HCT116 (cell line): ENCODE data around the gene IRX6. TPM values are rescaled to one million over a fixed set of nuclear protein-coding genes. Genes with fewer than 3 reads are reported as not detected.

Experiments used
- ATAC-seq: fragments of 200-7000 bp; cut with Tn5 transposase; 2 replicates; pipeline ENCODE4 v1.9.1; 2020; ENCODE audit warnings: mild to moderate bottlenecking, moderate library complexity
- BruUV-seq: library from RNA; stranded (reverse); fragments of 400-500 nt; replicated peaks from 2 replicates; lab custom pipeline; 2021; lab: Mats Ljungman, UMichigan
- CTCF ChIA-PET: fragments of 300-600 bp; sonication (Branson Sonifier 250); formaldehyde crosslinking; loops from one replicate; lab custom pipeline; 2021; ENCODE audit warnings: antibody characterized with exemption; lab: Charles Lee
- POLR2A ChIA-PET: fragments of 300-600, 350-600 bp; sonication (Branson Sonifier 250); formaldehyde crosslinking; loops from one replicate; lab custom pipeline; 2021; ENCODE audit warnings: antibody characterized with exemption; lab: Charles Lee
- RAD21 ChIA-PET, 2 experiments: fragments of 300-600 bp; sonication (Branson Sonifier 250); formaldehyde crosslinking; loops; one replicate each; lab custom pipeline; 2023; ENCODE audit warnings: low total read pairs in 2 of 2; ENCODE audit not compliant: uncharacterized antibody in 2 of 2, unreplicated experiment in 2 of 2, low non-redundant PET in 1 of 2; lab: Charles Lee
- DNase-seq: peaks from one replicate; pipeline ENCODE4 v3.0.0-alpha.2; 2010; ENCODE audit warnings: low read depth, low spot score
- H2AFZ ChIP-seq: fragments of 200-600 bp; shearing (Covaris generic), sonication (generic); 2 replicates; pipeline ENCODE4 v1.6.1; 2017; ENCODE audit warnings: low read depth, mixed run types, mixed read lengths, antibody characterized with exemption, low read length; ENCODE audit not compliant: poor library complexity, severe bottlenecking
- H3K27ac ChIP-seq: 2 replicates; pipeline ENCODE4 v1.5.1; 2012; ENCODE audit warnings: low read depth, low read length
- H3K27me3 ChIP-seq: fragments of 200-600 bp; sonication (generic); 2 replicates; pipeline ENCODE4 v1.6.1; 2016; ENCODE audit warnings: mixed run types, low read length, mixed read lengths; ENCODE audit not compliant: insufficient read depth
- H3K36me3 ChIP-seq, 2 experiments: fragments of 200-500 bp in 1 of 2; fragments of 200-600 bp in 1 of 2; sonication (Bioruptor generic) in 1 of 2; sonication (generic) in 1 of 2; 2 replicates each; pipeline versions ENCODE4 v1.5.1 to v1.6.1; 2014 to 2016; ENCODE audit warnings: low read length in 2 of 2, inconsistent platforms in 1 of 2, mixed read lengths in 1 of 2, mixed run types in 1 of 2; ENCODE audit not compliant: insufficient read depth in 2 of 2, control insufficient read depth in 1 of 2
- H3K4me1 ChIP-seq, 2 experiments: fragments of 200-600 bp in 1 of 2; sonication (generic) in 1 of 2; 2 replicates each; pipeline versions ENCODE4 v1.5.1 to v1.6.1; 2012 to 2017; ENCODE audit warnings: low read length in 2 of 2, inconsistent platforms in 1 of 2, mild to moderate bottlenecking in 1 of 2, mixed read lengths in 1 of 2, mixed run types in 1 of 2, moderate library complexity in 1 of 2; ENCODE audit not compliant: insufficient read depth in 2 of 2, control insufficient read depth in 1 of 2
- H3K4me2 ChIP-seq: fragments of 200-600 bp; sonication (generic); 2 replicates; pipeline ENCODE4 v1.6.1; 2017; ENCODE audit warnings: mixed run types, low read length, mixed read lengths
- H3K4me3 ChIP-seq, 2 experiments: fragments of 200-600 bp in 1 of 2; sonication (generic) in 1 of 2; replicated peaks in 1 of 2; 2 replicates each; pipeline ENCODE4 v1.5.1; 2011 to 2016; ENCODE audit warnings: low read length in 2 of 2, control low read depth in 1 of 2, low read depth in 1 of 2, mild to moderate bottlenecking in 1 of 2, mixed read lengths in 1 of 2, mixed run types in 1 of 2
- H3K79me2 ChIP-seq: fragments of 200-600 bp; sonication (generic); 2 replicates; pipeline ENCODE4 v1.6.1; 2017; ENCODE audit warnings: mild to moderate bottlenecking, mixed run types, low read length, moderate library complexity, mixed read lengths; ENCODE audit not compliant: insufficient read depth
- H3K9ac ChIP-seq: fragments of 200-600 bp; sonication (generic); 2 replicates; pipeline ENCODE4 v1.6.1; 2016; ENCODE audit warnings: low read length, mixed read lengths
- H3K9me2 ChIP-seq: fragments of 200-600 bp; sonication (generic), shearing (Covaris generic); 2 replicates; pipeline ENCODE4 v1.6.1; 2017; ENCODE audit warnings: mixed run types, mild to moderate bottlenecking, moderate library complexity; ENCODE audit not compliant: insufficient read depth
- H3K9me3 ChIP-seq, 2 experiments: fragments of 200-500 bp in 1 of 2; fragments of 200-600 bp in 1 of 2; sonication (Bioruptor generic) in 1 of 2; sonication (generic) in 1 of 2; 2 replicates each; pipeline ENCODE4 v1.6.1; 2014 to 2017; ENCODE audit warnings: low read length in 2 of 2, mixed read lengths in 2 of 2, inconsistent platforms in 1 of 2, low read depth in 1 of 2, mild to moderate bottlenecking in 1 of 2, mixed run types in 1 of 2, moderate library complexity in 1 of 2; ENCODE audit not compliant: control insufficient read depth in 1 of 2, insufficient read depth in 1 of 2
- H4K20me1 ChIP-seq: fragments of 200-600 bp; sonication (generic), shearing (Covaris generic); 2 replicates; pipeline ENCODE4 v1.6.1; 2017; ENCODE audit warnings: mixed run types, mild to moderate bottlenecking, moderate library complexity; ENCODE audit not compliant: insufficient read depth
- ATF3 ChIP-seq: IDR thresholded peaks from 2 replicates; pipeline ENCODE4 v1.6.1; 2012
- CEBPB ChIP-seq: IDR thresholded peaks from 2 replicates; pipeline ENCODE4 v1.6.1; 2012; ENCODE audit warnings: low read depth
- EGR1 ChIP-seq: IDR thresholded peaks from 2 replicates; pipeline ENCODE4 v1.6.1; 2012; ENCODE audit warnings: low read depth
- ELF1 ChIP-seq: IDR thresholded peaks from 2 replicates; pipeline ENCODE4 v1.6.1; 2012; ENCODE audit warnings: low read depth, borderline replicate concordance
- EZH2 ChIP-seq: fragments of 200-600 bp; sonication (generic); IDR thresholded peaks from 2 replicates; pipeline ENCODE4 v1.6.1; 2017; ENCODE audit warnings: antibody characterized with exemption, mixed run types
- EZH2phosphoT487 ChIP-seq: fragments of 200-600 bp; IDR thresholded peaks from 2 replicates; pipeline ENCODE4 v1.6.1; 2018; ENCODE audit warnings: antibody characterized with exemption, borderline replicate concordance
- FOSL1 ChIP-seq: IDR thresholded peaks from 2 replicates; pipeline ENCODE4 v1.6.1; 2012; ENCODE audit warnings: low read depth
- JUND ChIP-seq: IDR thresholded peaks from 2 replicates; pipeline ENCODE4 v1.6.1; 2012
- MAX ChIP-seq: IDR thresholded peaks from 2 replicates; pipeline ENCODE4 v1.6.1; 2012
- POLR2A ChIP-seq: IDR thresholded peaks from 2 replicates; pipeline ENCODE4 v1.7.0; 2011; ENCODE audit warnings: borderline replicate concordance; ENCODE audit not compliant: insufficient read depth, insufficient read length; ENCODE audit errors: extremely low read depth
- POLR2AphosphoS5 ChIP-seq: IDR thresholded peaks from 2 replicates; pipeline ENCODE4 v1.6.1; 2011; ENCODE audit warnings: mild to moderate bottlenecking, low read depth, low read length, moderate library complexity
- RAD21 ChIP-seq: IDR thresholded peaks from 2 replicates; pipeline ENCODE4 v1.6.1; 2012; ENCODE audit warnings: low read depth, mild to moderate bottlenecking
- REST ChIP-seq: IDR thresholded peaks from 2 replicates; pipeline ENCODE4 v1.6.1; 2012; ENCODE audit warnings: low read depth
- SP1 ChIP-seq: IDR thresholded peaks from 2 replicates; pipeline ENCODE4 v1.6.1; 2012; ENCODE audit warnings: low read depth
- YY1 ChIP-seq: IDR thresholded peaks from 2 replicates; pipeline ENCODE4 v1.6.1; 2011; ENCODE audit warnings: low read length, low read depth, moderate library complexity, mild to moderate bottlenecking; ENCODE audit not compliant: insufficient replicate concordance; ENCODE audit errors: extremely low read depth
- ZBTB33 ChIP-seq: IDR thresholded peaks from 2 replicates; pipeline ENCODE4 v1.6.1; 2011; ENCODE audit warnings: mild to moderate bottlenecking, low read length, moderate library complexity; ENCODE audit not compliant: insufficient replicate concordance; ENCODE audit errors: extremely low read depth
- ZFX ChIP-seq: fragments of 450-650 bp; IDR thresholded peaks from 2 replicates; pipeline ENCODE4 v1.6.1; 2017
- intact Hi-C: fragments of 100-400 bp; cut with micrococcal nuclease; formaldehyde crosslinking; loops from 2 replicates; pipeline ENCODE4 v1.10.0; 2022
- total RNA-seq: library from RNA; stranded (reverse); gene quantifications from one replicate; pipeline ENCODE4 v1.2.1, GENCODE V29; 2021; ENCODE audit not compliant: unreplicated experiment

The IRX6 gene
- total RNA-seq, 1 experiment from 2014 or later: not detected

GRCh38 chr16:55277536-55277935 is 46.5 kb upstream of the IRX6 start:
- BruUV-seq: no TSS peak
- no peaks in the 10 kb centered on the region for H3K9me3 ChIP-seq
- ATAC-seq (no peak), DNase-seq (no peak)
- no peak overlapping the region for H3K4me3 ChIP-seq
- TF ChIP-seq POLR2A (no peak), YY1 (no peak), POLR2AphosphoS5 (no peak), SP1 (no peak)
- no peaks in the 10 kb centered on the region for H3K4me1 ChIP-seq
- no peak overlapping the region for H3K4me2 ChIP-seq
- H3K27me3 ChIP-seq: peaks cover 17% of the 10 kb centered on the region; the same call in 1 of the 2 replicates
- ChIA-PET CTCF (no interaction called here), RAD21 (no interaction called here), POLR2A (no interaction called here)
- H3K79me2 ChIP-seq: no peaks in the 10 kb centered on the region
- intact Hi-C loops: no loop called here
- H3K36me3 ChIP-seq: no peaks in the 10 kb centered on the region
- no peak overlapping the region for H3K27ac ChIP-seq
- no peaks in the 10 kb centered on the region for H3K9me2 ChIP-seq
- H3K9ac ChIP-seq: no peak overlapping the region
- H2AFZ ChIP-seq: no peak overlapping the region
- H4K20me1 ChIP-seq: no peaks in the 10 kb centered on the region

GRCh38 chr16:55279598-55279997 is 44.4 kb upstream of the IRX6 start:
- H3K4me1 ChIP-seq: no peaks in the 10 kb centered on the region
- RAD21 ChIA-PET: no interaction called here
- no peak overlapping the region for H2AFZ ChIP-seq
- no peak overlapping the region for H3K4me2 ChIP-seq
- no peaks in the 10 kb centered on the region for H3K36me3 ChIP-seq
- H3K4me3 ChIP-seq: no peak overlapping the region
- ATAC-seq: no peak
- no peak for TF ChIP-seq ATF3
- no peak for TF ChIP-seq REST
- no peak for TF ChIP-seq ZBTB33
- TF ChIP-seq EGR1: no peak
- TF ChIP-seq POLR2A: no peak
- TF ChIP-seq POLR2AphosphoS5: no peak
- no peak for TF ChIP-seq JUND
- no peak for TF ChIP-seq MAX
- no peak for TF ChIP-seq EZH2phosphoT487
- TF ChIP-seq RAD21: no peak
- no peak for TF ChIP-seq ELF1
- no peak for TF ChIP-seq EZH2
- no peak for TF ChIP-seq CEBPB
- TF ChIP-seq SP1: no peak
- TF ChIP-seq ZFX: no peak
- no peak for TF ChIP-seq FOSL1
- POLR2A ChIA-PET: no interaction called here
- no peaks in the 10 kb centered on the region for H3K9me3 ChIP-seq
- H3K79me2 ChIP-seq: no peaks in the 10 kb centered on the region
- H4K20me1 ChIP-seq: no peaks in the 10 kb centered on the region
- H3K9me2 ChIP-seq: no peaks in the 10 kb centered on the region
- CTCF ChIA-PET: no interaction called here
- H3K27me3 ChIP-seq: peaks cover 35% of the 10 kb centered on the region
- no peak for DNase-seq
- no TSS peak for BruUV-seq
- H3K9ac ChIP-seq: no peak overlapping the region
- intact Hi-C loops: no loop called here
- no peak overlapping the region for H3K27ac ChIP-seq
